ENCODE results near the gene LMO1.

DNA sequence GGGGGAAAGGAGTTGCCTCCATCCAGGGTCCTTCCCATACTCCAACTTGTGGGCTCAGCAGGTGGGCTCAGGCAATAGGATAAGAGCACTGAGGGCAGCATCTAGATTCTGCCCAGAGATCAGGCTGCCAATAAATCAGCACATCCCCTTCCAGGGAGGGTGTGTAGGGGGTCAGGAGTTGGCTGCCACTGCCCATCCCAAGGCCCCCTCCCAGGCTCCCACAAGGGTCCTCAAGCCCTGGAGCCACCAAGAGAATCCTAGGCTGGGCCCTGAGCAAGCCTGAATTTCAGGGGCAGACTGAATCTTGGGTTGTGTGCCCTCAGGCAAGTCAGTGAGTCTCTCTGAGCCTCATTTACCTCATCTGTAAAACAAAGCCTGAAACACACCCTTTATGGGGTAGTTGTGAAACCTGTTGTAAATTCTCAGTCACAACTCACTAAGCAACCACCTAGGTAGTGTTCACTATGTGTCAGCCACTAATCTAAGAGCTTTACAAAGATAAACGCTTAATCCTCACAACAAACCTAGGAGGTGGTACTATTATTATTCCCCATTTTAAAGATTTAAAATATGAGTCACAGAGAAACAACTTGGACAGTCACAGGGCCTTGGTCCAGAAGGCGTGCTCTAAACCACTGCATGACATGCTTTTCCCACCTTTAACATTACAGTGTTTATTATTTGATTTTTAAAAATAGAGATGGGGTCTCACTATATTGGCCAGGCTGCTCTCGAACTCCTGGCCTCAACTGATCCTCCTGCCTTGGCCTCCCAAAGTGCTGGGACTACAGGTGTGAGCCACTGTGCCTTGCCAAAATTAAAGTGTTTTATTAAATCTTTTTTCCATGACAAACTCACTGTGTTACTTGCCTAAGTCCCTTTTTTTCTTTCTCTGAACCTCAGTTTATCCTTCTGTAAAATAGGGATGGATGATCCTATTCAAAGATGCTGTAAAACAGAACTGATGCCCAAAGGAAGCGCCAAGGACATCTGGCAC lies 36.2 kb downstream of the LMO1 start:
- TF ChIP-seq, protein P1, sequence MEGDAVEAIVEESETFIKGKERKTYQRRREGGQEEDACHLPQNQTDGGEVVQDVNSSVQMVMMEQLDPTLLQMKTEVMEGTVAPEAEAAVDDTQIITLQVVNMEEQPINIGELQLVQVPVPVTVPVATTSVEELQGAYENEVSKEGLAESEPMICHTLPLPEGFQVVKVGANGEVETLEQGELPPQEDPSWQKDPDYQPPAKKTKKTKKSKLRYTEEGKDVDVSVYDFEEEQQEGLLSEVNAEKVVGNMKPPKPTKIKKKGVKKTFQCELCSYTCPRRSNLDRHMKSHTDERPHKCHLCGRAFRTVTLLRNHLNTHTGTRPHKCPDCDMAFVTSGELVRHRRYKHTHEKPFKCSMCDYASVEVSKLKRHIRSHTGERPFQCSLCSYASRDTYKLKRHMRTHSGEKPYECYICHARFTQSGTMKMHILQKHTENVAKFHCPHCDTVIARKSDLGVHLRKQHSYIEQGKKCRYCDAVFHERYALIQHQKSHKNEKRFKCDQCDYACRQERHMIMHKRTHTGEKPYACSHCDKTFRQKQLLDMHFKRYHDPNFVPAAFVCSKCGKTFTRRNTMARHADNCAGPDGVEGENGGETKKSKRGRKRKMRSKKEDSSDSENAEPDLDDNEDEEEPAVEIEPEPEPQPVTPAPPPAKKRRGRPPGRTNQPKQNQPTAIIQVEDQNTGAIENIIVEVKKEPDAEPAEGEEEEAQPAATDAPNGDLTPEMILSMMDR (IDR thresholded peaks at IDR 0.05): no peak
- no peak for TF ChIP-seq POLR2A (IDR thresholded peaks at IDR 0.05; ENCODE audit: low read depth)

Measured in esophagus muscularis mucosa (tissue), 3 donors.